B cell (primary cell): Measurements from ENCODE around the gene DNASE1L2.

Experiments used
- CTCF ChIP-seq: fragments of 200-600 bp; IDR thresholded peaks from one replicate; pipeline ENCODE4 v1.8.0; 2022; ENCODE audit warnings: antibody characterized with exemption, mild to moderate bottlenecking
- EZH2 ChIP-seq: IDR thresholded peaks from 2 replicates; pipeline ENCODE4 v1.6.1; 2012; ENCODE audit warnings: borderline replicate concordance, low read depth, mild to moderate bottlenecking, moderate library complexity, low read length; ENCODE audit not compliant: insufficient read depth, poor library complexity, severe bottlenecking

GRCh38 chr16:2238150-2238837 is 2.0 kb downstream of the DNASE1L2 start:
- no peak for TF ChIP-seq CTCF
- TF ChIP-seq EZH2: no peak
